ENCODE measurements around the gene RGR.

DNA sequence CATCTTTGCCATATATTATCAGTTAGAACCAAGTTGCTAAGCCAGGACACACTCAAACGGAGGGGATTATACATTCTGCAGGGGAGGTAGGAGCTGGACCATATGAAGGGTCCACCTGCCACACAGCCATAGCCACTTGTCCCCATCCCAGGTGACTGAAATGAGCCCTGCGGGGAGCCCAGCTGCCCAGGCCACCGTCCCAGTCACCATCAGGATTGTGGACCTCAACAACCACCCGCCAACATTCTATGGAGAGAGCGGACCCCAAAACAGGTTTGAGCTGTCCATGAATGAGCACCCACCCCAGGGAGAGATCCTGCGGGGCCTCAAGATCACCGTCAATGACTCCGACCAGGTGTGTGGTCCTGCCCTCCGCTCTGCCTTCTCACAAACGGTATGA lies 36.8 kb upstream of the RGR start:
- TF ChIP-seq MYC (IDR thresholded peaks at IDR 0.05; ENCODE audit: borderline replicate concordance, low read length) (no peak), POLR2A (IDR thresholded peaks at IDR 0.05; ENCODE audit: low read length) (no peak), CHD2 (IDR thresholded peaks at IDR 0.05; ENCODE audit: low read length, partially characterized antibody) (no peak), RFX5 (IDR thresholded peaks at IDR 0.05) (no peak), MAFK (IDR thresholded peaks at IDR 0.05; ENCODE audit: partially characterized antibody) (no peak), ESRRA (IDR thresholded peaks at IDR 0.05; ENCODE audit: borderline replicate concordance, low read length) (no peak), CBX2 (IDR thresholded peaks at IDR 0.05; ENCODE audit: borderline replicate concordance, low read depth) (no peak), PHF8 (IDR thresholded peaks at IDR 0.05; ENCODE audit: borderline replicate concordance, low read depth) (no peak)
- TF ChIP-seq, protein P1, sequence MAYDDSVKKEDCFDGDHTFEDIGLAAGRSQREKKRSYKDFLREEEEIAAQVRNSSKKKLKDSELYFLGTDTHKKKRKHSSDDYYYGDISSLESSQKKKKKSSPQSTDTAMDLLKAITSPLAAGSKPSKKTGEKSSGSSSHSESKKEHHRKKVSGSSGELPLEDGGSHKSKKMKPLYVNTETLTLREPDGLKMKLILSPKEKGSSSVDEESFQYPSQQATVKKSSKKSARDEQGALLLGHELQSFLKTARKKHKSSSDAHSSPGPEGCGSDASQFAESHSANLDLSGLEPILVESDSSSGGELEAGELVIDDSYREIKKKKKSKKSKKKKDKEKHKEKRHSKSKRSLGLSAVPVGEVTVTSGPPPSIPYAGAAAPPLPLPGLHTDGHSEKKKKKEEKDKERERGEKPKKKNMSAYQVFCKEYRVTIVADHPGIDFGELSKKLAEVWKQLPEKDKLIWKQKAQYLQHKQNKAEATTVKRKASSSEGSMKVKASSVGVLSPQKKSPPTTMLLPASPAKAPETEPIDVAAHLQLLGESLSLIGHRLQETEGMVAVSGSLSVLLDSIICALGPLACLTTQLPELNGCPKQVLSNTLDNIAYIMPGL (CRISPR knock-in tag; IDR thresholded peaks at IDR 0.05; ENCODE audit: borderline replicate concordance): no peak
- TF ChIP-seq, protein P2, sequence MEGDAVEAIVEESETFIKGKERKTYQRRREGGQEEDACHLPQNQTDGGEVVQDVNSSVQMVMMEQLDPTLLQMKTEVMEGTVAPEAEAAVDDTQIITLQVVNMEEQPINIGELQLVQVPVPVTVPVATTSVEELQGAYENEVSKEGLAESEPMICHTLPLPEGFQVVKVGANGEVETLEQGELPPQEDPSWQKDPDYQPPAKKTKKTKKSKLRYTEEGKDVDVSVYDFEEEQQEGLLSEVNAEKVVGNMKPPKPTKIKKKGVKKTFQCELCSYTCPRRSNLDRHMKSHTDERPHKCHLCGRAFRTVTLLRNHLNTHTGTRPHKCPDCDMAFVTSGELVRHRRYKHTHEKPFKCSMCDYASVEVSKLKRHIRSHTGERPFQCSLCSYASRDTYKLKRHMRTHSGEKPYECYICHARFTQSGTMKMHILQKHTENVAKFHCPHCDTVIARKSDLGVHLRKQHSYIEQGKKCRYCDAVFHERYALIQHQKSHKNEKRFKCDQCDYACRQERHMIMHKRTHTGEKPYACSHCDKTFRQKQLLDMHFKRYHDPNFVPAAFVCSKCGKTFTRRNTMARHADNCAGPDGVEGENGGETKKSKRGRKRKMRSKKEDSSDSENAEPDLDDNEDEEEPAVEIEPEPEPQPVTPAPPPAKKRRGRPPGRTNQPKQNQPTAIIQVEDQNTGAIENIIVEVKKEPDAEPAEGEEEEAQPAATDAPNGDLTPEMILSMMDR (IDR thresholded peaks at IDR 0.05): no peak

All from A549 (cell line).